Fibroblast of lung (primary cell): Measurements from ENCODE around the gene INTU. TPM values are rescaled to one million over a fixed set of nuclear protein-coding genes. Genes with fewer than 3 reads are reported as not detected.

ENCODE experiments used
- DNase-seq, 2 donors: peaks; one replicate each; pipeline versions ENCODE4 v3.0.0 to v3.0.0-alpha.2; 2010; ENCODE audit warnings: low read depth in 2 of 2
- H2AFZ ChIP-seq: 2 replicates; pipeline ENCODE4 v1.5.1; 2012; ENCODE audit warnings: low read length, control low read depth, inconsistent platforms
- H3K27ac ChIP-seq: 2 replicates; pipeline ENCODE4 v1.5.1; 2011; ENCODE audit warnings: low read length, control low read depth; ENCODE audit not compliant: insufficient read depth
- H3K27me3 ChIP-seq: 2 replicates; pipeline ENCODE4 v1.5.1; 2011; ENCODE audit warnings: mild to moderate bottlenecking, low read length; ENCODE audit not compliant: control insufficient read depth, insufficient read depth
- H3K36me3 ChIP-seq: 2 replicates; pipeline ENCODE4 v1.5.1; 2011; ENCODE audit warnings: low read length; ENCODE audit not compliant: control insufficient read depth, insufficient read depth
- H3K4me1 ChIP-seq: 2 replicates; pipeline ENCODE4 v1.5.1; 2011; ENCODE audit warnings: low read length; ENCODE audit not compliant: control insufficient read depth, insufficient read depth; ENCODE audit errors: extremely low read depth
- H3K4me2 ChIP-seq: 2 replicates; pipeline ENCODE4 v1.5.1; 2011; ENCODE audit warnings: low read length, control low read depth; ENCODE audit not compliant: insufficient read depth; ENCODE audit errors: extremely low read depth
- H3K4me3 ChIP-seq, 4 experiments: fragments of 200-600 bp in 1 of 4; sonication (generic) in 1 of 4; replicated peaks in 1 of 4; 2 replicates each; pipeline ENCODE4 v1.5.1; 2011 to 2016; ENCODE audit warnings: low read length in 4 of 4, low read depth in 3 of 4, mild to moderate bottlenecking in 3 of 4, control low read depth in 2 of 4, inconsistent platforms in 1 of 4, mixed read lengths in 1 of 4; ENCODE audit not compliant: insufficient read depth in 1 of 4; ENCODE audit errors: control extremely low read depth in 1 of 4
- H3K79me2 ChIP-seq: 2 replicates; pipeline ENCODE4 v1.5.1; 2012; ENCODE audit warnings: mild to moderate bottlenecking, low read length, inconsistent platforms; ENCODE audit not compliant: control insufficient read depth, insufficient read depth
- H3K9ac ChIP-seq: 2 replicates; pipeline ENCODE4 v1.5.1; 2011; ENCODE audit warnings: mild to moderate bottlenecking, low read length, control low read depth; ENCODE audit not compliant: insufficient read depth
- H3K9me3 ChIP-seq: 2 replicates; pipeline ENCODE4 v1.5.1; 2012; ENCODE audit warnings: low read depth, low read length; ENCODE audit not compliant: control insufficient read depth, insufficient read depth
- H4K20me1 ChIP-seq: 2 replicates; pipeline ENCODE4 v1.5.1; 2011; ENCODE audit warnings: low read length; ENCODE audit not compliant: control insufficient read depth, insufficient read depth; ENCODE audit errors: extremely low read depth
- EZH2 ChIP-seq: IDR thresholded peaks from 2 replicates; pipeline ENCODE4 v1.5.1; 2012; ENCODE audit warnings: low read length, control low read depth, mild to moderate bottlenecking; ENCODE audit errors: missing control alignments
- polyA plus RNA-seq, 2 donors: library from polyadenylated mRNA; depleted of rRNA in 1 of 2; stranded (reverse) in 1 of 2; unstranded in 1 of 2; fragments of >200 nt; gene quantifications; 2 replicates each; pipeline ENCODE4 v1.2.1, GENCODE V29; 2011 to 2012; ENCODE audit warnings: missing spikeins in 1 of 2
- total RNA-seq: library from RNA; depleted of rRNA; stranded (reverse); fragments of >200 nt; gene quantifications from 2 replicates; pipeline ENCODE4 v1.2.1, GENCODE V29; 2014
- TF ChIP-seq, protein P1 (sequence below), 2 donors: IDR thresholded peaks in 1 of 2; conservative IDR thresholded peaks in 1 of 2; 1 replicate in 1 of 2; 2 replicates in 1 of 2; pipeline ENCODE4 v1.5.1; 2011 to 2012; ENCODE audit warnings: low read length in 2 of 2, control low read depth in 1 of 2, inconsistent platforms in 1 of 2, low read depth in 1 of 2, mild to moderate bottlenecking in 1 of 2

The INTU gene
- total and polyA plus RNA-seq, 2 donors (not counting 1 experiment from before 2014, with no cell fraction given) = 5.6 to 9.6 TPM

DNA sequence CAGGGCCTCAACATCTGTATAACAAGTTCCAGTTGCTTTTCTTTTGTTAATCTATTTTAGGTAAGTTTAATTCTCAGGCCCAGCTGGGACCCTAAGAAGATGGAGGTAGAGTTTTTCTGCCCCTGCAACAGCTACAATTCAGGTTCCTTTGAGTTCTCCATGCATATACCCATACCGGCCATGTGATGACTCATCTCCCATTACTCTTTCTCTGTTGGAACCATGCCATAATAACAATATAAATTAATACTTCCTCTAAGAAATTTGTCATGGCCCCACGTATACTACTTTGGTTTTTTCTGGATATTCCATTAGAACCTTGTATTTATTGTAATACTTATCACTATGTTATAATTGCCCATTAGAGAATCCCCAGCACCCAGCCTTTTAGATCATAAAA, 1.3 kb upstream of the INTU start:
- Histone ChIP-seq H4K20me1 (no peaks in the 10 kb centered on the region), H3K36me3 (no peaks in the 10 kb centered on the region), H3K4me2 (no peak overlapping the region), H3K79me2 (no peaks in the 10 kb centered on the region), H3K4me3 (no peak overlapping the region), H2AFZ (no peak overlapping the region), H3K27ac (no peak overlapping the region), H3K9ac (no peak overlapping the region), H3K4me1 (peaks cover 3% of the 10 kb centered on the region), H3K27me3 (no peaks in the 10 kb centered on the region), H3K9me3 (no peaks in the 10 kb centered on the region)
- no peak for TF ChIP-seq EZH2
- TF ChIP-seq, protein P1, sequence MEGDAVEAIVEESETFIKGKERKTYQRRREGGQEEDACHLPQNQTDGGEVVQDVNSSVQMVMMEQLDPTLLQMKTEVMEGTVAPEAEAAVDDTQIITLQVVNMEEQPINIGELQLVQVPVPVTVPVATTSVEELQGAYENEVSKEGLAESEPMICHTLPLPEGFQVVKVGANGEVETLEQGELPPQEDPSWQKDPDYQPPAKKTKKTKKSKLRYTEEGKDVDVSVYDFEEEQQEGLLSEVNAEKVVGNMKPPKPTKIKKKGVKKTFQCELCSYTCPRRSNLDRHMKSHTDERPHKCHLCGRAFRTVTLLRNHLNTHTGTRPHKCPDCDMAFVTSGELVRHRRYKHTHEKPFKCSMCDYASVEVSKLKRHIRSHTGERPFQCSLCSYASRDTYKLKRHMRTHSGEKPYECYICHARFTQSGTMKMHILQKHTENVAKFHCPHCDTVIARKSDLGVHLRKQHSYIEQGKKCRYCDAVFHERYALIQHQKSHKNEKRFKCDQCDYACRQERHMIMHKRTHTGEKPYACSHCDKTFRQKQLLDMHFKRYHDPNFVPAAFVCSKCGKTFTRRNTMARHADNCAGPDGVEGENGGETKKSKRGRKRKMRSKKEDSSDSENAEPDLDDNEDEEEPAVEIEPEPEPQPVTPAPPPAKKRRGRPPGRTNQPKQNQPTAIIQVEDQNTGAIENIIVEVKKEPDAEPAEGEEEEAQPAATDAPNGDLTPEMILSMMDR (conservative IDR thresholded peaks at IDR 0.05 in 1 of 2, IDR thresholded peaks at IDR 0.05 in 1 of 2; ENCODE audit: low read depth in 1 of 2, low read length in 2 of 2) = no peak
- DNase-seq = peak; percentile 17 to 37

DNA sequence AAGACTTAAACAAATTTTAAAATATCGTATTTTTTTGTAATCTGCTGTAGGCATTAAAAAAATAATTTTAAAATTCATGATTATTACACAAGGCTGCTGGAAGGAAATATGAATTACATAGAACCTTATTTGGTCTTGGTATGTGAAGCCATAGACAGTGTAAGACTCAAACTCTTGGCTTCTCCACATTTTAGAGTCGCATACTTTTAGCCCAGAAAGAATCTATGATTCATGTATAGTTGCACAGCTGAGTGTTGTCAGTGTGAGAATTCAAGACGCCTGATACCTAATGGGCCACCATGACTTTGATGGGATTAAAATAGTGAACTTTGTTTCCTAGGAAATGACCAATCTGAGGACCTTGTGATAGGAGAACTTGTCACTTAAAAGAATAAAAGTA, 1.4 kb downstream of the INTU start:
- Histone ChIP-seq H3K27ac (no peak overlapping the region), H3K4me2 (peak overlapping the region; percentile 89), H3K4me1 (peaks cover 3% of the 10 kb centered on the region), H3K4me3 (peak overlapping the region in 3 of 4 experiments; percentile 63 to 92 (median 73)), H3K79me2 (no peaks in the 10 kb centered on the region), H3K9me3 (no peaks in the 10 kb centered on the region), H4K20me1 (no peaks in the 10 kb centered on the region), H3K36me3 (no peaks in the 10 kb centered on the region), H2AFZ (no peak overlapping the region), H3K27me3 (no peaks in the 10 kb centered on the region), H3K9ac (no peak overlapping the region)
- DNase-seq = peak; percentile 79 to 87
- TF ChIP-seq EZH2 = no peak
- TF ChIP-seq, protein P1 (conservative IDR thresholded peaks at IDR 0.05 in 1 of 2, IDR thresholded peaks at IDR 0.05 in 1 of 2; ENCODE audit: low read depth in 1 of 2, low read length in 2 of 2) = no peak

DNA sequence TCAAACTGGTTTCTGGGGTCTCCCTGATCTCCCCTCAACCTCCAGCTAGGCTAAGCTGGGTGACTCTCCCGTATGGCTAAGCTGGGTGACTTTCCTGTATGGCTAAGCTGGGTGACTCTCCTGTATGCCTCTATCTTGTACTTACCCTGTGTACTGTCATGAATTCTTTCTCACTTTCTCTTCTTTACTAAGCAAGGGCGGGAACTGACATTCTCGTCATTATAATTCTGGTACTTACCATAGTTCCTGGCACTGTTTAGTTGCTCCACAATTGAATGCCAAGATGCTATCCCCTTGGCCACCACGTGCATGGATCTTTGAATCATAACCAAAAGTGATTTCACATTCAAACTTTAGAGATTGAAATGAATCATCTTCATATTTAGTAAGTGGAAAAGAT, 8.8 kb downstream of the INTU start:
- H3K9ac ChIP-seq = no peak overlapping the region
- H3K4me1 ChIP-seq = no peaks in the 10 kb centered on the region
- no peaks in the 10 kb centered on the region for H3K79me2 ChIP-seq
- no peaks in the 10 kb centered on the region for H3K27me3 ChIP-seq
- no peak overlapping the region for H3K4me2 ChIP-seq
- no peaks in the 10 kb centered on the region for H4K20me1 ChIP-seq
- TF ChIP-seq EZH2 = no peak
- TF ChIP-seq, protein P1 (conservative IDR thresholded peaks at IDR 0.05 in 1 of 2, IDR thresholded peaks at IDR 0.05 in 1 of 2; ENCODE audit: low read depth in 1 of 2, low read length in 2 of 2) = no peak
- no peaks in the 10 kb centered on the region for H3K9me3 ChIP-seq
- no peaks in the 10 kb centered on the region for H3K36me3 ChIP-seq
- H3K4me3 ChIP-seq = no peak overlapping the region
- H3K27ac ChIP-seq = no peak overlapping the region
- H2AFZ ChIP-seq = no peak overlapping the region
- DNase-seq = peak; percentile 4 to 39
